NCI-H526 treated with DMSO at 0.1 percent for 48 hours (cell line): ENCODE data around the gene PROC.
A peak's percentile ranks its signal among the peaks of the same experiment; 100 is the strongest.

ENCODE experiments used
- DNase-seq: peaks from one replicate; lab custom pipeline; 2025; lab: John Stamatoyannopoulos, UW

Gene PROC

DNA sequence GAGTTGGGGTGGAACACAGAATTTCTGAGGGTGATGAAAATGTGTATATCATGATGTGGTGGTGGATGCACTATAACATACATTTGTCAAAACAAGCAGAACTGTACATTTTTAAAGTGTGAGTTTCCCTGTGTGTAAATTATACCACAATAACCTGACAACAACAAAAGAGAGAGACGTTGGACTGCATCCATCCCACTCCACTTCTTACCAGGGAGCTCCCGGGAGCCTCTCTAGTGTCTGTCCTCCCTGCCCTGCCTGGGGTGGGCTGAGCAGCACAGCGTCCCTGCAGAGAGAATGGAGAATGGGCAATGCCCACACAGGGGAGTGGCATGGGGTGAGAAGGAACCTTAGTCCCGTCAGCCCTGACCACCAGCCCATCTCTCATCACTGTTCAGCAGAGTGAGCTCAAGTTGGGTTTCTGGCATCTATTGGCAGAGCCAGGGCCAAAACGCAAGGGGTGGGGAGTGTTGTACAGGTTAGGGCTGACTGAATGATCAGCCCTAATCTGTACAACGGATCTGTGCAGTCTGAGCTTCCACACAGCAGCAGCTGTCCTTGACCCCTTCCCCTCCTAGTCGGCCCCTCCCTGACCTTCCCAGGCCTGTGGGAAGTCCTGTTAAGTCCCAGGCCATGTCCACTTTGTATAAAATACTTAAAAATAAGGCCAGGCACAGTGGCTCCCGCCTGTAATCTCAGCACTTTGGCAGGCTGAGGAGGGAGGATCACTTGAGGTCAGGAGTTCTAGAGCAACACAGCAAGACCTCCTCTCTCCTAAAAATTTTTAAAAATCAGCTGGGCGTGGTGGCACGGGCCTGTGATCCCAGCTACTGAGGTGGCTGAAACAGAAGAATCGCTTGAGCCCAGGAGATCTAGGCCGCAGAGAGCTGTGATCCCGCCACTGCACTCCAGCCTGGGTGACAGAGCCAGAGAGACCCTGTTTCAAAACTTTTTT lies 3.3 kb upstream of the PROC start:
- DNase-seq, result no peak

DNA sequence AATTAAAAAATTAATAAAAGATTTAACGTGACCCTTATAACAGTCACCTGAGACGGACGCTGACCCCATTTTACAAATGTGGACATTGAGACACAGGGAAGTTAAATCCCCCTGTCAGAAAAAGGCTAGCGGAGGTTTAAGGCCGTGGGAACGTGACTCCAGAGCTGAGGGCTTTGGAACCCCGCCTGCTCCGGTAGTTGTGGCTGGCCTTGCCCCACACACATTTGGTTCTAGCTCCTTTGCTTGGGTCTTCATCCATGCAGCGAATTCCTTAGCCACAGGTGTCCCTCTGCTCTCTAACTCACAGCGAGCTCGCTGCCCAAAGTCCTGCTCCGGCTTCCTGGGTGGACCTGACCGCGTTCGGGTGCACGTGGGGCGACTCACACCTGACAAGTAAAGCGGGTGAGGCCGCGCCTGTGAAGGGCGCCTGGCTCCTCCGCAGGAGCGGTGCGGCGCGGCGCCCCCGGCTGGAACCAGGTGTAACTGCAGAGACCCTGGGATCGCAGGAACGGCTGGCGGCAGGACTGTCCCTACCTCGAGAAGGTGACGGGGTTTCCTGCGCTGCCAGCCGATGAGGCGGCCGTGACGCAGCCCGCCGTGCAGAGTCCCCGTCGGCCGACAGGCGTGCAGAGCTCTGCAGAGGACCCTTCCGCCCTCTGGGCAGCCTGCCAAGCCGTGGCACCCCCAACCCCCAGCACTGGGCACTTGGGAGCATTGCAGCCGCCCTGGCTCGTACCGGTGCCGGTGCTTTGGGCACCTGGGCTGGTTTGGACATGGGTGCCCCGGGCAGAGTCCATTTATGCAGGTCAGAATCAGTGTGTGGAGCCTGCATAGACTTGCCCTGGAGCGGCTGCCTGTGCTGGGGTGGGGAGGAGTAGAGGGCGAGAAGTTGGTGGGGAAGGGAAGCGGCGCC lies 2.4 kb upstream of the PROC start:
- DNase-seq, result peak; percentile 64

DNA sequence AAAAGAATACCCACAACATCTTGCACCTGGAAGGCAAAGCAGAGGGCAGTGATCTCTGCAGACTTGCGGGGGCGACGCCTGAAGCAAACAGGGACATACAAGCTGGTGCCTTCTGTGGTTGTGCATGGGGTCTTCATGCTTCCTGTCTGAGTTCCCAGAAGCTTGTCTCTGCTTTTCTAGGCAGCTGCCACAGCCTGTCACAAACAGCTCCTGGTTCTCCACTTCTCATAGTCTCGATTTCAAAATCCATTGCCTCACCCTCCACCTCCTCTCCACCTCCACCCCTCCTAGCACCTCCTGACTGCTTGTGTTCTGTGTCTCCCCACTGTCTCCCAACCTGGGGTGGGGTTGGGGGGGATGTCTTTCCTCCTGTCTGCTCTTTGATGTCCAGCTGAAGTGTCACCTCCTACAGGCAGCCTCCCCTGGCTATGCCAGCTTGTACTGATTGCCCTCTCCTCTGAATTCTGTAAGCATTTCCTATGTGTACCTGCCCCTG lies 1.7 kb upstream of the PROC start:
- no peak for DNase-seq

DNA sequence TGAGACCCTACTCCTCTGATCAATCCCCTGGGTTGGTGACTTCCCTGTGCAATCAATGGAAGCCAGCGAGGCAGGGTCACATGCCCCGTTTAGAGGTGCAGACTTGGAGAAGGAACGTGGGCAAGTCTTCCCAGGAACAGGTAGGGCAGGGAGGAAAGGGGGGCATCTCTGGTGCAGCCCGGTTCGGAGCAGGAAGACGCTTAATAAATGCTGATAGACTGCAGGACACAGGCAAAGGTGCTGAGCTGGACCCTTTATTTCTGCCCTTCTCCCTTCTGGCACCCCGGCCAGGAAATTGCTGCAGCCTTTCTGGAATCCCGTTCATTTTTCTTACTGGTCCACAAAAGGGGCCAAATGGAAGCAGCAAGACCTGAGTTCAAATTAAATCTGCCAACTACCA lies 821 bp upstream of the PROC start:
- DNase-seq, result no peak

DNA sequence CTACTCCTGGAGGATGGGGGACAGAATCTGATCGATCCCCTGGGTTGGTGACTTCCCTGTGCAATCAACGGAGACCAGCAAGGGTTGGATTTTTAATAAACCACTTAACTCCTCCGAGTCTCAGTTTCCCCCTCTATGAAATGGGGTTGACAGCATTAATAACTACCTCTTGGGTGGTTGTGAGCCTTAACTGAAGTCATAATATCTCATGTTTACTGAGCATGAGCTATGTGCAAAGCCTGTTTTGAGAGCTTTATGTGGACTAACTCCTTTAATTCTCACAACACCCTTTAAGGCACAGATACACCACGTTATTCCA lies 844 bp downstream of the PROC start:
- no peak for DNase-seq

DNA sequence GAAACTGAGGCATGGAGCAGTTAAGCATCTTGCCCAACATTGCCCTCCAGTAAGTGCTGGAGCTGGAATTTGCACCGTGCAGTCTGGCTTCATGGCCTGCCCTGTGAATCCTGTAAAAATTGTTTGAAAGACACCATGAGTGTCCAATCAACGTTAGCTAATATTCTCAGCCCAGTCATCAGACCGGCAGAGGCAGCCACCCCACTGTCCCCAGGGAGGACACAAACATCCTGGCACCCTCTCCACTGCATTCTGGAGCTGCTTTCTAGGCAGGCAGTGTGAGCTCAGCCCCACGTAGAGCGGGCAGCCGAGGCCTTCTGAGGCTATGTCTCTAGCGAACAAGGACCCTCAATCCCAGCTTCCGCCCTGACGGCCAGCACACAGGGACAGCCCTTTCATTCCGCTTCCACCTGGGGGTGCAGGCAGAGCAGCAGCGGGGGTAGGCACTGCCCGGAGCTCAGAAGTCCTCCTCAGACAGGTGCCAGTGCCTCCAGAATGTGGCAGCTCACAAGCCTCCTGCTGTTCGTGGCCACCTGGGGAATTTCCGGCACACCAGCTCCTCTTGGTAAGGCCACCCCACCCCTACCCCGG lies 1.3 kb downstream of the PROC start:
- no peak for DNase-seq

DNA sequence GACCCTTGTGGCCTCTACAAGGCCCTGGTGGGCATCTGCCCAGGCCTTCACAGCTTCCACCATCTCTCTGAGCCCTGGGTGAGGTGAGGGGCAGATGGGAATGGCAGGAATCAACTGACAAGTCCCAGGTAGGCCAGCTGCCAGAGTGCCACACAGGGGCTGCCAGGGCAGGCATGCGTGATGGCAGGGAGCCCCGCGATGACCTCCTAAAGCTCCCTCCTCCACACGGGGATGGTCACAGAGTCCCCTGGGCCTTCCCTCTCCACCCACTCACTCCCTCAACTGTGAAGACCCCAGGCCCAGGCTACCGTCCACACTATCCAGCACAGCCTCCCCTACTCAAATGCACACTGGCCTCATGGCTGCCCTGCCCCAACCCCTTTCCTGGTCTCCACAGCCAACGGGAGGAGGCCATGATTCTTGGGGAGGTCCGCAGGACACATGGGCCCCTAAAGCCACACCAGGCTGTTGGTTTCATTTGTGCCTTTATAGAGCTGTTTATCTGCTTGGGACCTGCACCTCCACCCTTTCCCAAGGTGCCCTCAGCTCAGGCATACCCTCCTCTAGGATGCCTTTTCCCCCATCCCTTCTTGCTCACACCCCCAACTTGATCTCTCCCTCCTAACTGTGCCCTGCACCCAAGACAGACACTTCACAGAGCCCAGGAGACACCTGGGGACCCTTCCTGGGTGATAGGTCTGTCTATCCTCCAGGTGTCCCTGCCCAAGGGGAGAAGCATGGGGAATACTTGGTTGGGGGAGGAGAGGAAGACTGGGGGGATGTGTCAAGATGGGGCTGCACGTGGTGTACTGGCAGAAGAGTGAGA lies 2.0 kb downstream of the PROC start:
- no peak for DNase-seq

DNA sequence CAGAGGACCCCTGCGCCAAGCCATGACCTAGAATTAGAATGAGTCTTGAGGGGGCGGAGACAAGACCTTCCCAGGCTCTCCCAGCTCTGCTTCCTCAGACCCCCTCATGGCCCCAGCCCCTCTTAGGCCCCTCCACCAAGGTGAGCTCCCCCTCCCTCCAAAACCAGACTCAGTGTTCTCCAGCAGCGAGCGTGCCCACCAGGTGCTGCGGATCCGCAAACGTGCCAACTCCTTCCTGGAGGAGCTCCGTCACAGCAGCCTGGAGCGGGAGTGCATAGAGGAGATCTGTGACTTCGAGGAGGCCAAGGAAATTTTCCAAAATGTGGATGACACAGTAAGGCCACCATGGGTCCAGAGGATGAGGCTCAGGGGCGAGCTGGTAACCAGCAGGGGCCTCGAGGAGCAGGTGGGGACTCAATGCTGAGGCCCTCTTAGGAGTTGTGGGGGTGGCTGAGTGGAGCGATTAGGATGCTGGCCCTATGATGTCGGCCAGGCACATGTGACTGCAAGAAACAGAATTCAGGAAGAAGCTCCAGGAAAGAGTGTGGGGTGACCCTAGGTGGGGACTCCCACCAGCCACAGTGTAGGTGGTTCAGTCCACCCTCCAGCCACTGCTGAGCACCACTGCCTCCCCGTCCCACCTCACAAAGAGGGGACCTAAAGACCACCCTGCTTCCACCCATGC lies 3.0 kb downstream of the PROC start:
- DNase-seq, result no peak

DNA sequence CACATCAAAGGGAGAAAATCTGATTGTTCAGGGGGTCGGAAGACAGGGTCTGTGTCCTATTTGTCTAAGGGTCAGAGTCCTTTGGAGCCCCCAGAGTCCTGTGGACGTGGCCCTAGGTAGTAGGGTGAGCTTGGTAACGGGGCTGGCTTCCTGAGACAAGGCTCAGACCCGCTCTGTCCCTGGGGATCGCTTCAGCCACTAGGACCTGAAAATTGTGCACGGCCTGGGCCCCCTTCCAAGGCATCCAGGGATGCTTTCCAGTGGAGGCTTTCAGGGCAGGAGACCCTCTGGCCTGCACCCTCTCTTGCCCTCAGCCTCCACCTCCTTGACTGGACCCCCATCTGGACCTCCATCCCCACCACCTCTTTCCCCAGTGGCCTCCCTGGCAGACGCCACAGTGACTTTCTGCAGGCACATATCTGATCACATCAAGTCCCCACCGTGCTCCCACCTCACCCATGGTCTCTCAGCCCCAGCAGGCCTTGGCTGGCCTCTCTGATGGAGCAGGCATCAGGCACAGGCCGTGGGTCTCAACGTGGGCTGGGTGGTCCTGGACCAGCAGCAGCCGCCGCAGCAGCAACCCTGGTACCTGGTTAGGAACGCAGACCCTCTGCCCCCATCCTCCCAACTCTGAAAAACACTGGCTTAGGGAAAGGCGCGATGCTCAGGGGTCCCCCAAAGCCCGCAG lies 3.8 kb downstream of the PROC start:
- DNase-seq, result no peak

DNA sequence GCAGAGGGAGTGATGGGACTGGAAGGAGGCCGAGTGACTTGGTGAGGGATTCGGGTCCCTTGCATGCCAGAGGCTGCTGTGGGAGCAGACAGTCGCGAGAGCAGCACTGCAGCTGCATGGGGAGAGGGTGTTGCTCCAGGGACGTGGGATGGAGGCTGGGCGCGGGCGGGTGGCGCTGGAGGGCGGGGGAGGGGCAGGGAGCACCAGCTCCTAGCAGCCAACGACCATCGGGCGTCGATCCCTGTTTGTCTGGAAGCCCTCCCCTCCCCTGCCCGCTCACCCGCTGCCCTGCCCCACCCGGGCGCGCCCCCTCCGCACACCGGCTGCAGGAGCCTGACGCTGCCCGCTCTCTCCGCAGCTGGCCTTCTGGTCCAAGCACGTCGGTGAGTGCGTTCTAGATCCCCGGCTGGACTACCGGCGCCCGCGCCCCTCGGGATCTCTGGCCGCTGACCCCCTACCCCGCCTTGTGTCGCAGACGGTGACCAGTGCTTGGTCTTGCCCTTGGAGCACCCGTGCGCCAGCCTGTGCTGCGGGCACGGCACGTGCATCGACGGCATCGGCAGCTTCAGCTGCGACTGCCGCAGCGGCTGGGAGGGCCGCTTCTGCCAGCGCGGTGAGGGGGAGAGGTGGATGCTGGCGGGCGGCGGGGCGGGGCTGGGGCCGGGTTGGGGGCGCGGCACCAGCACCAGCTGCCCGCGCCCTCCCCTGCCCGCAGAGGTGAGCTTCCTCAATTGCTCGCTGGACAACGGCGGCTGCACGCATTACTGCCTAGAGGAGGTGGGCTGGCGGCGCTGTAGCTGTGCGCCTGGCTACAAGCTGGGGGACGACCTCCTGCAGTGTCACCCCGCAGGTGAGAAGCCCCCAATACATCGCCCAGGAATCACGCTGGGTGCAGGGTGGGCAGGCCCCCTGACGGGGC lies 4.6 kb downstream of the PROC start:
- no peak for DNase-seq

DNA sequence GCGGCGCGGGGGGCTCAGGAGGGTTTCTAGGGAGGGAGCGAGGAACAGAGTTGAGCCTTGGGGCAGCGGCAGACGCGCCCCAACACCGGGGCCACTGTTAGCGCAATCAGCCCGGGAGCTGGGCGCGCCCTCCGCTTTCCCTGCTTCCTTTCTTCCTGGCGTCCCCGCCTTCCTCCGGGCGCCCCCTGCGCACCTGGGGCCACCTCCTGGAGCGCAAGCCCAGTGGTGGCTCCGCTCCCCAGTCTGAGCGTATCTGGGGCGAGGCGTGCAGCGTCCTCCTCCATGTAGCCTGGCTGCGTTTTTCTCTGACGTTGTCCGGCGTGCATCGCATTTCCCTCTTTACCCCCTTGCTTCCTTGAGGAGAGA lies 5.2 kb downstream of the PROC start:
- DNase-seq, result peak; percentile 27

DNA sequence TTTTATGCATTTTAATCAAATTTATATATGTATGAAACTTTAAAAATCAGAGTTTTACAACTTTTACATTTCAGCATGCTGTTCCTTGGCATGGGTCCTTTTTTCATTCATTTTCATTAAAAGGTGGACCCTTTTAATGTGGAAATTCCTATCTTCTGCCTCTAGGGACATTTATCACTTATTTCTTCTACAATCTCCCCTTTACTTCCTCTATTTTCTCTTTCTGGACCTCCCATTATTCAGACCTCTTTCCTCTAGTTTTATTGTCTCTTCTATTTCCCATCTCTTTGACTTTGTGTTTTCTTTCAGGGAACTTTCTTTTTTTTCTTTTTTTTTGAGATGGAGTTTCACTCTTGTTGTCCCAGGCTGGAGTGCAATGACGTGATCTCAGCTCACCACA lies 5.7 kb downstream of the PROC start:
- DNase-seq, result no peak

DNA sequence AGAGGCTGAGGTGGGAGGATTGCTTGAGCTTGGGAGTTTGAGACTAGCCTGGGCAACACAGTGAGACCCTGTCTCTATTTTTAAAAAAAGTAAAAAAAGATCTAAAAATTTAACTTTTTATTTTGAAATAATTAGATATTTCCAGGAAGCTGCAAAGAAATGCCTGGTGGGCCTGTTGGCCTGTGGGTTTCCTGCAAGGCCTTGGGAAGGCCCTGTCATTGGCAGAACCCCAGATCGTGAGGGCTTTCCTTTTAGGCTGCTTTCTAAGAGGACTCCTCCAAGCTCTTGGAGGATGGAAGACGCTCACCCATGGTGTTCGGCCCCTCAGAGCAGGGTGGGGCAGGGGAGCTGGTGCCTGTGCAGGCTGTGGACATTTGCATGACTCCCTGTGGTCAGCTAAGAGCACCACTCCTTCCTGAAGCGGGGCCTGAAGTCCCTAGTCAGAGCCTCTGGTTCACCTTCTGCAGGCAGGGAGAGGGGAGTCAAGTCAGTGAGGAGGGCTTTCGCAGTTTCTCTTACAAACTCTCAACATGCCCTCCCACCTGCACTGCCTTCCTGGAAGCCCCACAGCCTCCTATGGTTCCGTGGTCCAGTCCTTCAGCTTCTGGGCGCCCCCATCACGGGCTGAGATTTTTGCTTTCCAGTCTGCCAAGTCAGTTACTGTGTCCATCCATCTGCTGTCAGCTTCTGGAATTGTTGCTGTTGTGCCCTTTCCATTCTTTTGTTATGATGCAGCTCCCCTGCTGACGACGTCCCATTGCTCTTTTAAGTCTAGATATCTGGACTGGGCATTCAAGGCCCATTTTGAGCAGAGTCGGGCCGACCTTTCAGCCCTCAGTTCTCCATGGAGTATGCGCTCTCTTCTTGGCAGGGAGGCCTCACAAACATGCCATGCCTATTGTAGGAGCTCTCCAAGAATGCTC lies 6.6 kb downstream of the PROC start:
- DNase-seq, result no peak

DNA sequence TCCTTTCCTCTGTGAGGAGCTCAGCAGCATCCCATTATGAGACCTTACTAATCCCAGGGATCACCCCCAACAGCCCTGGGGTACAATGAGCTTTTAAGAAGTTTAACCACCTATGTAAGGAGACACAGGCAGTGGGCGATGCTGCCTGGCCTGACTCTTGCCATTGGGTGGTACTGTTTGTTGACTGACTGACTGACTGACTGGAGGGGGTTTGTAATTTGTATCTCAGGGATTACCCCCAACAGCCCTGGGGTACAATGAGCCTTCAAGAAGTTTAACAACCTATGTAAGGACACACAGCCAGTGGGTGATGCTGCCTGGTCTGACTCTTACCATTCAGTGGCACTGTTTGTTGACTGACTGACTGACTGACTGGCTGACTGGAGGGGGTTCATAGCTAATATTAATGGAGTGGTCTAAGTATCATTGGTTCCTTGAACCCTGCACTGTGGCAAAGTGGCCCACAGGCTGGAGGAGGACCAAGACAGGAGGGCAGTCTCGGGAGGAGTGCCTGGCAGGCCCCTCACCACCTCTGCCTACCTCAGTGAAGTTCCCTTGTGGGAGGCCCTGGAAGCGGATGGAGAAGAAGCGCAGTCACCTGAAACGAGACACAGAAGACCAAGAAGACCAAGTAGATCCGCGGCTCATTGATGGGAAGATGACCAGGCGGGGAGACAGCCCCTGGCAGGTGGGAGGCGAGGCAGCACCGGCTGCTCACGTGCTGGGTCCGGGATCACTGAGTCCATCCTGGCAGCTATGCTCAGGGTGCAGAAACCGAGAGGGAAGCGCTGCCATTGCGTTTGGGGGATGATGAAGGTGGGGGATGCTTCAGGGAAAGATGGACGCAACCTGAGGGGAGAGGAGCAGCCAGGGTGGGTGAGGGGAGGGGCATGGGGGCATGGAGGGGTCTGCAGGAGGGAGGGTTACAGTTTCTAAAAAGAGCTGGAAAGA lies 7.6 kb downstream of the PROC start:
- DNase-seq, result no peak

DNA sequence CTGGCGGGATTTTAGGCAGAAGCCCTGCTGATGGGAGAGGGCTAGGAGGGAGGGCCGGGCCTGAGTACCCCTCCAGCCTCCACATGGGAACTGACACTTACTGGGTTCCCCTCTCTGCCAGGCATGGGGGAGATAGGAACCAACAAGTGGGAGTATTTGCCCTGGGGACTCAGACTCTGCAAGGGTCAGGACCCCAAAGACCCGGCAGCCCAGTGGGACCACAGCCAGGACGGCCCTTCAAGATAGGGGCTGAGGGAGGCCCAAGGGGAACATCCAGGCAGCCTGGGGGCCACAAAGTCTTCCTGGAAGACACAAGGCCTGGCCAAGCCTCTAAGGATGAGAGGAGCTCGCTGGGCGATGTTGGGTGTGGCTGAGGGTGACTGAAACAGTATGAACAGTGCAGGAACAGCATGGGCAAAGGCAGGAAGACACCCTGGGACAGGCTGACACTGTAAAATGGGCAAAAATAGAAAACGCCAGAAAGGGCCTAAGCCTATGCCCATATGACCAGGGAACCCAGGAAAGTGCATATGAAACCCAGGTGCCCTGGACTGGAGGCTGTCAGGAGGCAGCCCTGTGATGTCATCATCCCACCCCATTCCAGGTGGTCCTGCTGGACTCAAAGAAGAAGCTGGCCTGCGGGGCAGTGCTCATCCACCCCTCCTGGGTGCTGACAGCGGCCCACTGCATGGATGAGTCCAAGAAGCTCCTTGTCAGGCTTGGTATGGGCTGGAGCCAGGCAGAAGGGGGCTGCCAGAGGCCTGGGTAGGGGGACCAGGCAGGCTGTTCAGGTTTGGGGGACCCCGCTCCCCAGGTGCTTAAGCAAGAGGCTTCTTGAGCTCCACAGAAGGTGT lies 8.5 kb downstream of the PROC start:
- DNase-seq, result no peak

DNA sequence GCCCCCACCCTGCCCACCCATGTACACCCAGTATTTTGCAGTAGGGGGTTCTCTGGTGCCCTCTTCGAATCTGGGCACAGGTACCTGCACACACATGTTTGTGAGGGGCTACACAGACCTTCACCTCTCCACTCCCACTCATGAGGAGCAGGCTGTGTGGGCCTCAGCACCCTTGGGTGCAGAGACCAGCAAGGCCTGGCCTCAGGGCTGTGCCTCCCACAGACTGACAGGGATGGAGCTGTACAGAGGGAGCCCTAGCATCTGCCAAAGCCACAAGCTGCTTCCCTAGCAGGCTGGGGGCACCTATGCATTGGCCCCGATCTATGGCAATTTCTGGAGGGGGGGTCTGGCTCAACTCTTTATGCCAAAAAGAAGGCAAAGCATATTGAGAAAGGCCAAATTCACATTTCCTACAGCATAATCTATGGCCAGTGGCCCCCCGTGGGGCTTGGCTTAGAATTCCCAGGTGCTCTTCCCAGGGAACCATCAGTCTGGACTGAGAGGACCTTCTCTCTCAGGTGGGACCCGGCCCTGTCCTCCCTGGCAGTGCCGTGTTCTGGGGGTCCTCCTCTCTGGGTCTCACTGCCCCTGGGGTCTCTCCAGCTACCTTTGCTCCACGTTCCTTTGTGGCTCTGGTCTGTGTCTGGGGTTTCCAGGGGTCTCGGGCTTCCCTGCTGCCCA lies 9.3 kb downstream of the PROC start:
- no peak for DNase-seq
